ENCODE measurements around the gene MS4A3.

Gene MS4A3

GRCh38 chr11:60116996-60117790 lies 60.7 kb downstream of the MS4A3 start:
- Histone ChIP-seq H3K27ac (ENCODE audit: low read depth in 2 of 2, low read length in 2 of 2) (no peak overlapping the region), H3K9ac (ENCODE audit: low read depth in 1 of 2, low read length in 2 of 2) (no peak overlapping the region), H3K4me3 (ENCODE audit: low read length in 2 of 2) (no peak overlapping the region), H3K4me1 (ENCODE audit: control insufficient read depth in 2 of 2, insufficient read depth in 2 of 2, low read length in 2 of 2) (no peaks in the 10 kb centered on the region), H3K36me3 (ENCODE audit: control insufficient read depth in 2 of 2, insufficient read depth in 2 of 2, low read length in 2 of 2) (no peaks in the 10 kb centered on the region), H3K9me3 (ENCODE audit: control insufficient read depth in 2 of 2, low read length in 2 of 2) (no peaks in the 10 kb centered on the region), H3K27me3 (ENCODE audit: control insufficient read depth in 2 of 2, insufficient read depth in 2 of 2, low read length in 2 of 2) (no peaks in the 10 kb centered on the region)

DNA sequence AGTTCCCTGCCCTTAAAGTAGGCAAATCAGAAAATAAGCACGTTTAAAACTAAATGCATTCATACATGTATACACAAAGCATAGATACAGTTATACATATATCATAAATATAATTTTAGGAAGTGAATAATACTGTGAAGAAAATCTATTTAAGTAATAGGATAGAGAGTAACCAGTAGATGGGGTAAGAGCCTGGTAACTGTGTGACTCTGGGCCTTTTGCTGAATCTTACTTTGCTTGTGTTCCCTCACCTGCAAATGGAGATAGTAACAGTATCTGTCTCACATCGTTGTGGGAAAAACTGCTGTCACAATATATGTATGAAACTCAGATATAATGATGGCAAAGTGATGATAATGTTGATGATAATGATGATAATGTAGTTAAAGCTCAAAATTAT lies 61.9 kb downstream of the MS4A3 start:
- Histone ChIP-seq H3K4me1 (ENCODE audit: control insufficient read depth in 2 of 2, insufficient read depth in 2 of 2, low read length in 2 of 2) (no peaks in the 10 kb centered on the region), H3K27me3 (ENCODE audit: control insufficient read depth in 2 of 2, insufficient read depth in 2 of 2, low read length in 2 of 2) (no peaks in the 10 kb centered on the region), H3K36me3 (ENCODE audit: control insufficient read depth in 2 of 2, insufficient read depth in 2 of 2, low read length in 2 of 2) (no peaks in the 10 kb centered on the region), H3K9ac (ENCODE audit: low read depth in 1 of 2, low read length in 2 of 2) (no peak overlapping the region), H3K4me3 (ENCODE audit: low read length in 2 of 2) (no peak overlapping the region), H3K27ac (ENCODE audit: low read depth in 2 of 2, low read length in 2 of 2) (no peak overlapping the region), H3K9me3 (ENCODE audit: control insufficient read depth in 2 of 2, low read length in 2 of 2) (no peaks in the 10 kb centered on the region)

GRCh38 chr11:60119710-60120109 lies 63.2 kb downstream of the MS4A3 start:
- no peaks in the 10 kb centered on the region for H3K9me3 ChIP-seq (ENCODE audit: control insufficient read depth in 2 of 2, low read length in 2 of 2)
- no peaks in the 10 kb centered on the region for H3K27me3 ChIP-seq (ENCODE audit: control insufficient read depth in 2 of 2, insufficient read depth in 2 of 2, low read length in 2 of 2)
- H3K4me3 ChIP-seq (ENCODE audit: low read length in 2 of 2) = no peak overlapping the region
- H3K9ac ChIP-seq (ENCODE audit: low read depth in 1 of 2, low read length in 2 of 2) = no peak overlapping the region
- H3K27ac ChIP-seq (ENCODE audit: low read depth in 2 of 2, low read length in 2 of 2) = no peak overlapping the region
- no peaks in the 10 kb centered on the region for H3K36me3 ChIP-seq (ENCODE audit: control insufficient read depth in 2 of 2, insufficient read depth in 2 of 2, low read length in 2 of 2)
- H3K4me1 ChIP-seq (ENCODE audit: control insufficient read depth in 2 of 2, insufficient read depth in 2 of 2, low read length in 2 of 2) = peaks cover 2 to 3% of the 10 kb centered on the region in 2 donors

Data from mucosa of rectum (tissue), 2 donors.